Measurements from ENCODE around the gene D2HGDH.
"Not testable (repeated sequence)": the region's sequence is repeated elsewhere in the genome, so short reads cannot be mapped to it uniquely, and the experiment has no call there.

The D2HGDH gene

GRCh38 chr2:241796610-241797138 is 62.2 kb downstream of the D2HGDH start:
- DNase-seq = no peak

GRCh38 chr2:241797441-241798080 is 63.1 kb downstream of the D2HGDH start:
- no peak for DNase-seq

- no peak for DNase-seq
Observed at GRCh38 chr2:241798081-241798630, 63.7 kb downstream of the D2HGDH start.

- DNase-seq = no peak
Observed at GRCh38 chr2:241798631-241799521, 64.4 kb downstream of the D2HGDH start.

- no peak for DNase-seq
Observed at GRCh38 chr2:241799522-241800197, 65.2 kb downstream of the D2HGDH start.

GRCh38 chr2:241800198-241800903 is 65.9 kb downstream of the D2HGDH start:
- DNase-seq = not testable (repeated sequence)

GRCh38 chr2:241801611-241802420 is 67.4 kb downstream of the D2HGDH start:
- no peak for DNase-seq

GRCh38 chr2:241802421-241803318 is 68.2 kb downstream of the D2HGDH start:
- DNase-seq = no peak

- DNase-seq = peak; percentile 66
Observed at GRCh38 chr2:241803387-241804325, 69.2 kb downstream of the D2HGDH start.

- DNase-seq = peak; percentile 33
Observed at GRCh38 chr2:241804326-241805229, 70.1 kb downstream of the D2HGDH start.

- not testable (repeated sequence) for DNase-seq
Observed at GRCh38 chr2:241806217-241806616, 71.8 kb downstream of the D2HGDH start.

- no peak for DNase-seq
Observed at GRCh38 chr2:241808051-241808720, 73.8 kb downstream of the D2HGDH start.

GRCh38 chr2:241808721-241809382 is 74.4 kb downstream of the D2HGDH start, which contains the start of gene NEU4:
Gene NEU4, plus strand, starts transcription at chr2:241809193. Its CDS starts 5,292 bp downstream, at chr2:241814485.
- DNase-seq = no peak

GRCh38 chr2:241809383-241810306 is 75.2 kb downstream of the D2HGDH start:
- no peak for DNase-seq
